ENCODE measurements around the gene ATRIP.

DNA sequence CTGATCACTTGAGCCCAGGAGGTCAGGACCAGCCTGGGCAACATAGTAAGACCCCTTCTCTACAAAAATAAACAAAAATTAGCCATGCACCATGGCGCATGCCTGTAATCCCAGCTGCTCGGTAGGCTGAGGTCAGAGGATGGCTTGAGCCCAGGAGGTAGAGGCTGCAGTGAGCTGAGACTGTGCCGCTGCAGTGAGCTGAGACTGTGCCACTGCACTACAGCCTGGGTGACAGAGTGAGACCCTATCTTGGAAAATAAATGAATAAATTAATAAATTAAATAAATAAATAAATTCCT is 46.6 kb downstream of the ATRIP start:
- TF ChIP-seq, protein P1, sequence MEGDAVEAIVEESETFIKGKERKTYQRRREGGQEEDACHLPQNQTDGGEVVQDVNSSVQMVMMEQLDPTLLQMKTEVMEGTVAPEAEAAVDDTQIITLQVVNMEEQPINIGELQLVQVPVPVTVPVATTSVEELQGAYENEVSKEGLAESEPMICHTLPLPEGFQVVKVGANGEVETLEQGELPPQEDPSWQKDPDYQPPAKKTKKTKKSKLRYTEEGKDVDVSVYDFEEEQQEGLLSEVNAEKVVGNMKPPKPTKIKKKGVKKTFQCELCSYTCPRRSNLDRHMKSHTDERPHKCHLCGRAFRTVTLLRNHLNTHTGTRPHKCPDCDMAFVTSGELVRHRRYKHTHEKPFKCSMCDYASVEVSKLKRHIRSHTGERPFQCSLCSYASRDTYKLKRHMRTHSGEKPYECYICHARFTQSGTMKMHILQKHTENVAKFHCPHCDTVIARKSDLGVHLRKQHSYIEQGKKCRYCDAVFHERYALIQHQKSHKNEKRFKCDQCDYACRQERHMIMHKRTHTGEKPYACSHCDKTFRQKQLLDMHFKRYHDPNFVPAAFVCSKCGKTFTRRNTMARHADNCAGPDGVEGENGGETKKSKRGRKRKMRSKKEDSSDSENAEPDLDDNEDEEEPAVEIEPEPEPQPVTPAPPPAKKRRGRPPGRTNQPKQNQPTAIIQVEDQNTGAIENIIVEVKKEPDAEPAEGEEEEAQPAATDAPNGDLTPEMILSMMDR (IDR thresholded peaks at IDR 0.05; ENCODE audit: low read depth, low read length, poor library complexity, severe bottlenecking), result no peak
- TF ChIP-seq EZH2phosphoT487 (IDR thresholded peaks at IDR 0.05; ENCODE audit: borderline replicate concordance, low read length), result no peak
